ENCODE measurements around the gene DRC7.

DNA sequence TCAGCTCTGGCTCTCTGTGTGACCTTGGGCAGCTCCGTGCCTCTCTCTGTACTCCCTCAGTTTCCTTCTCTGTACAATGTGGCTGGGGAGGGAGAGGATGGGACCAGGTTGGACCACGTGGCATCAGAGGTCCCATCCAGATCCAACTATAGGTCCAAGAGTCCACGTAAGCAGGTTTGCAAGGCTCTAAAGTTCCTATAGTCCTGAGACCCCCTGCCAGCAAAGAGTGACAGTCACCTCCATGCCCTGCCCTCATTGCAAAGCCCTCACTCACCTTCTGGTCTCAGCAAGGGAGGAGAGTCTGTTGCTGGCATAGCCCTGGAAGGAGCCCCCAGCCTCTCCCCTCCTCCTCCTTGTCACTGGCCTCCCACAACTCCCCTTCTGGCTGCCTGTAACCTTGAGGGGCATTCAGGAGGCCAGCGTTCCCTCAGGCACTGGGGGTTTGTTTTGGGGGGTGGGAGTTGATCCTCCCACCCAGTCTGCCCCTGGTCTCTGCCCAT, 6.1 kb upstream of the DRC7 start:
- TF ChIP-seq POLR2A (IDR thresholded peaks at IDR 0.05; ENCODE audit: low read depth, low read length): no peak
- TF ChIP-seq POLR2AphosphoS5 (IDR thresholded peaks at IDR 0.05; ENCODE audit: low read depth, low read length): no peak
